NCI-H2196 treated with DMSO at 0.1 percent for 48 hours (cell line): ENCODE data around the gene ITGAX.

Source experiments
- DNase-seq: peaks from one replicate; lab custom pipeline; 2025; ENCODE audit not compliant: unreplicated experiment; lab: John Stamatoyannopoulos, UW

Gene ITGAX

DNA sequence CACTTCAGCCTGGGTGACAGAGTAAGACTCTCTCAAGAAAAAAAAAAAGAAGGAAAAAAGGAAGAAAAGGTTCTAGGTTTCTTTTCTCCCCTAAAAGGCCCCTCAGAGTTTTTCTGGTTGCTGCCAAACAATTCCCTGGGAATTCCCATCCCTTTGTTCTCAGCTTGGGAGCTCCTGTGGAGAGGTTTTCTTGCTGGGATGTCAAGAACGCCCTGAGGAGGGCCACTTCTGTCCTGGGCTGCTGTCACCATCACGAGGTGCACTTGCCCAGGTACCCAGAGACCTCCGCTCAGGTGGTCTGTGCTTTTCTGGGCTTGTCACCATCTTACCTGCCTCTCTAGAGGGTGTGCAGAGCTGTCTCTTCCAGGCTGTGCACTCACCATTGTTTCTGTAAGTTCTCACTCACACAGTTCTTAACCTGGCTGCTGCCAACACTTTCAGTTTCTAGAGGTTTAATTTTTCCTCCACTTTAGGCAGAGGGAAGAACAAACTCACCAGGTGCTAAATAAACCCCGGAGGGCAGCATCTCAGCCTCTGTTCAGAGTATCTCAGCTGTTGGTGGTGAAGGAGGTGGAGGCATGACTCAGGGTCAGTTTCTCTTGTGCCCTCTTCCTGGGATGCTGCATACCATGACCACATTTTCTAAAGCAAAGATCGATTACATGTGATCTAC, 75.5 kb downstream of the ITGAX start:
- DNase-seq: no peak
